HFFc6 (cell line): ENCODE data around the gene CLIP4. TPM values are rescaled to one million over a fixed set of nuclear protein-coding genes. Genes with fewer than 3 reads are reported as not detected.
"Not testable (repeated sequence)": the region's sequence is repeated elsewhere in the genome, so short reads cannot be mapped to it uniquely, and the experiment has no call there.

Source experiments
- DNase-seq: peaks from one replicate; pipeline ENCODE4 v3.0.0-alpha.2; 2018
- H3K27ac Mint-ChIP-seq: 2 replicates; pipeline ENCODE4 v1.8.0; 2020; ENCODE audit warnings: mild to moderate bottlenecking, mixed read lengths
- H3K27me3 Mint-ChIP-seq: 2 replicates; pipeline ENCODE4 v1.8.0; 2021; ENCODE audit warnings: mild to moderate bottlenecking, moderate library complexity, mixed read lengths; ENCODE audit not compliant: insufficient read depth
- H3K36me3 Mint-ChIP-seq: 2 replicates; pipeline ENCODE4 v1.8.0; 2021; ENCODE audit warnings: low read depth, mixed read lengths
- H3K4me1 Mint-ChIP-seq: 2 replicates; pipeline ENCODE4 v1.8.0; 2020; ENCODE audit warnings: low read depth, mixed read lengths
- H3K4me3 Mint-ChIP-seq: 2 replicates; pipeline ENCODE4 v1.8.0; 2020; ENCODE audit warnings: mild to moderate bottlenecking, moderate library complexity, mixed read lengths
- H3K9me3 Mint-ChIP-seq: 2 replicates; pipeline ENCODE4 v1.8.0; 2020; ENCODE audit warnings: mild to moderate bottlenecking, mixed read lengths
- CTCF ChIP-seq: fragments of 200-600 bp; sonication (generic); IDR thresholded peaks from 2 replicates; pipeline ENCODE4 v1.5.0; 2021; ENCODE audit warnings: antibody characterized with exemption, mild to moderate bottlenecking
- total RNA-seq, 6 experiments: library from RNA; stranded (reverse); fragmentation: NEBNext Ultra II Directional; extraction: Animal tissue kit (Norgen Biotek cat#: 25700); gene quantifications; 2 replicates in 1 of 6; 3 replicates in 5 of 6; pipeline ENCODE4 v1.2.3, GENCODE V29; 2021

Gene CLIP4
- total RNA-seq, 6 experiments from 2014 or later = 33.7 to 40.9 (median 36.6) TPM

- H3K4me1 Mint-ChIP-seq = peaks cover 45% of the 10 kb centered on the region
- no peaks in the 10 kb centered on the region for H3K9me3 Mint-ChIP-seq
- H3K27me3 Mint-ChIP-seq = no peaks in the 10 kb centered on the region; the same call in none of the 2 replicates
- H3K4me3 Mint-ChIP-seq = no peak overlapping the region
- no peak for TF ChIP-seq CTCF
- no peak for DNase-seq
- no peak overlapping the region for H3K27ac Mint-ChIP-seq
- no peaks in the 10 kb centered on the region for H3K36me3 Mint-ChIP-seq
These were observed 8.2 kb upstream of the CLIP4 start for GRCh38 chr2:29106980-29107388.

- H3K27me3 Mint-ChIP-seq, H3K36me3 Mint-ChIP-seq, H3K27ac Mint-ChIP-seq, H3K4me3 Mint-ChIP-seq, H3K9me3 Mint-ChIP-seq, DNase-seq: not testable (repeated sequence)
- H3K4me1 Mint-ChIP-seq = peaks cover 49% of the 10 kb centered on the region
These were observed 7.7 kb upstream of the CLIP4 start for GRCh38 chr2:29107547-29107946.

- H3K27me3 Mint-ChIP-seq = no peaks in the 10 kb centered on the region; the same call in 1 of the 2 replicates
- H3K4me3 Mint-ChIP-seq = peak overlapping the region; percentile 76
- TF ChIP-seq CTCF = no peak
- peak; percentile 86 for DNase-seq
- peaks cover 56% of the 10 kb centered on the region for H3K4me1 Mint-ChIP-seq
- no peaks in the 10 kb centered on the region for H3K9me3 Mint-ChIP-seq
- H3K36me3 Mint-ChIP-seq = no peaks in the 10 kb centered on the region
- H3K27ac Mint-ChIP-seq = peak overlapping the region; percentile 82
These were observed 7.0 kb upstream of the CLIP4 start for GRCh38 chr2:29108225-29108624.

GRCh38 chr2:29109246-29109645 lies 6.0 kb upstream of the CLIP4 start:
- TF ChIP-seq CTCF = no peak
- no peak overlapping the region for H3K4me3 Mint-ChIP-seq
- DNase-seq = no peak
- no peaks in the 10 kb centered on the region; the same call in none of the 2 replicates for H3K27me3 Mint-ChIP-seq
- H3K27ac Mint-ChIP-seq = no peak overlapping the region
- no peaks in the 10 kb centered on the region for H3K36me3 Mint-ChIP-seq
- H3K4me1 Mint-ChIP-seq = peaks cover 66% of the 10 kb centered on the region
- H3K9me3 Mint-ChIP-seq = no peaks in the 10 kb centered on the region

GRCh38 chr2:29110916-29111535 lies 4.2 kb upstream of the CLIP4 start:
- no peaks in the 10 kb centered on the region; the same call in none of the 2 replicates for H3K27me3 Mint-ChIP-seq
- no peaks in the 10 kb centered on the region; the same call in 1 of the 2 replicates for H3K36me3 Mint-ChIP-seq
- no peak overlapping the region for H3K27ac Mint-ChIP-seq
- H3K4me1 Mint-ChIP-seq = peaks cover 74% of the 10 kb centered on the region
- no peaks in the 10 kb centered on the region for H3K9me3 Mint-ChIP-seq
- no peak for DNase-seq
- no peak for TF ChIP-seq CTCF
- H3K4me3 Mint-ChIP-seq = no peak overlapping the region

- Mint-ChIP-seq H3K27ac (peak overlapping the region; percentile 96), H3K36me3 (no peaks in the 10 kb centered on the region; the same call in 1 of the 2 replicates), H3K4me1 (peaks cover 82% of the 10 kb centered on the region), H3K27me3 (no peaks in the 10 kb centered on the region; the same call in 1 of the 2 replicates), H3K9me3 (no peaks in the 10 kb centered on the region), H3K4me3 (peak overlapping the region; percentile 84; the same call in 1 of the 2 replicates)
- DNase-seq = no peak
- TF ChIP-seq CTCF = no peak
These were observed 2.8 kb upstream of the CLIP4 start for GRCh38 chr2:29112379-29112778.
